ENCODE results near the gene PCDHGB2.
"Not testable (repeated sequence)": the region's sequence is repeated elsewhere in the genome, so short reads cannot be mapped to it uniquely, and the experiment has no call there.

DNA sequence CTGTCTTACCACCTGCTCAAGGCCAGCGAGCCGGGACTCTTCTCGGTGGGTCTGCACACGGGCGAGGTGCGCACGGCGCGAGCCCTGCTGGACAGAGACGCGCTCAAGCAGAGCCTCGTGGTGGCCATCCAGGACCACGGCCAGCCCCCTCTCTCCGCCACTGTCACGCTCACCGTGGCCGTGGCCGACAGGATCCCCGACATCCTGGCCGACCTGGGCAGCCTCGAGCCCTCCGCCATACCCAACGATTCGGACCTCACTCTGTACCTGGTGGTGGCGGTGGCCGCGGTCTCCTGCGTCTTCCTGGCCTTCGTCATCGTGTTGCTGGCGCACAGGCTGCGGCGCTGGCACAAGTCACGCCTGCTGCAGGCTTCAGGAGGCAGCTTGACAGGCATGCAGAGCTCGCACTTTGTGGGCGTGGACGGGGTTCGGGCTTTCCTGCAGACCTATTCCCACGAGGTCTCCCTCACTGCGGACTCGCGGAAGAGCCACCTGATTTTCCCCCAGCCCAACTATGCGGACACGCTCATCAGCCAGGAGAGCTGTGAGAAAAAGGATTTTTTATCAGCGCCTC, 18.9 kb upstream of the PCDHGB2 start:
- TF ChIP-seq, protein P1, sequence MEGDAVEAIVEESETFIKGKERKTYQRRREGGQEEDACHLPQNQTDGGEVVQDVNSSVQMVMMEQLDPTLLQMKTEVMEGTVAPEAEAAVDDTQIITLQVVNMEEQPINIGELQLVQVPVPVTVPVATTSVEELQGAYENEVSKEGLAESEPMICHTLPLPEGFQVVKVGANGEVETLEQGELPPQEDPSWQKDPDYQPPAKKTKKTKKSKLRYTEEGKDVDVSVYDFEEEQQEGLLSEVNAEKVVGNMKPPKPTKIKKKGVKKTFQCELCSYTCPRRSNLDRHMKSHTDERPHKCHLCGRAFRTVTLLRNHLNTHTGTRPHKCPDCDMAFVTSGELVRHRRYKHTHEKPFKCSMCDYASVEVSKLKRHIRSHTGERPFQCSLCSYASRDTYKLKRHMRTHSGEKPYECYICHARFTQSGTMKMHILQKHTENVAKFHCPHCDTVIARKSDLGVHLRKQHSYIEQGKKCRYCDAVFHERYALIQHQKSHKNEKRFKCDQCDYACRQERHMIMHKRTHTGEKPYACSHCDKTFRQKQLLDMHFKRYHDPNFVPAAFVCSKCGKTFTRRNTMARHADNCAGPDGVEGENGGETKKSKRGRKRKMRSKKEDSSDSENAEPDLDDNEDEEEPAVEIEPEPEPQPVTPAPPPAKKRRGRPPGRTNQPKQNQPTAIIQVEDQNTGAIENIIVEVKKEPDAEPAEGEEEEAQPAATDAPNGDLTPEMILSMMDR (optimal IDR thresholded peaks at IDR 0.05 in 1 of 3, IDR thresholded peaks at IDR 0.05 in 1 of 3, conservative IDR thresholded peaks at IDR 0.05 in 1 of 3; ENCODE audit: extremely low read depth in 1 of 3, insufficient read depth in 2 of 3, low read length in 3 of 3), result not testable (repeated sequence)
- not testable (repeated sequence) for TF ChIP-seq EZH2 (IDR thresholded peaks at IDR 0.05; ENCODE audit: low read length)
